T-helper 17 cell (primary cell): ENCODE data around the gene ATP8B4. TPM values are rescaled to one million over a fixed set of nuclear protein-coding genes. Genes with fewer than 3 reads are reported as not detected.

ENCODE experiments used
- ATAC-seq: fragments of 150-1000 bp; cut with Tn5 transposase; 2 replicates; pipeline ENCODE4 v1.10.0; 2021; ENCODE audit warnings: mild to moderate bottlenecking, moderate library complexity
- DNase-seq, 3 donors: peaks; one replicate each; pipeline versions ENCODE4 v3.0.0 to v3.0.0-alpha.2; 2020 to 2021
- H3K9me3 ChIP-seq: one replicate; pipeline ENCODE4 v1.7.0; 2013; ENCODE audit warnings: low read length, mild to moderate bottlenecking; ENCODE audit not compliant: control insufficient read depth, poor library complexity, severe bottlenecking
- H3K27ac Mint-ChIP-seq: one replicate; pipeline ENCODE4 v1.8.0; 2022; ENCODE audit warnings: mild to moderate bottlenecking, moderate library complexity, mixed read lengths
- H3K27me3 Mint-ChIP-seq: one replicate; pipeline ENCODE4 v1.8.0; 2022; ENCODE audit warnings: mixed read lengths
- H3K36me3 Mint-ChIP-seq: one replicate; pipeline ENCODE4 v1.8.0; 2022; ENCODE audit warnings: low read depth, mixed read lengths
- H3K4me1 Mint-ChIP-seq: one replicate; pipeline ENCODE4 v1.8.0; 2022; ENCODE audit warnings: mild to moderate bottlenecking, mixed read lengths
- H3K4me3 Mint-ChIP-seq: one replicate; pipeline ENCODE4 v1.8.0; 2022; ENCODE audit warnings: mild to moderate bottlenecking, moderate library complexity, mixed read lengths
- total RNA-seq, 4 donors: library from RNA in 2 of 4; stranded (reverse) in 2 of 4; gene quantifications; one replicate each; pipeline ENCODE4 v1.2.3 and lab custom pipeline; 2022 to 2026

ATP8B4 gene
- total RNA-seq, 2 donors from 2014 or later, result 0.86 to 1.1 TPM

DNA sequence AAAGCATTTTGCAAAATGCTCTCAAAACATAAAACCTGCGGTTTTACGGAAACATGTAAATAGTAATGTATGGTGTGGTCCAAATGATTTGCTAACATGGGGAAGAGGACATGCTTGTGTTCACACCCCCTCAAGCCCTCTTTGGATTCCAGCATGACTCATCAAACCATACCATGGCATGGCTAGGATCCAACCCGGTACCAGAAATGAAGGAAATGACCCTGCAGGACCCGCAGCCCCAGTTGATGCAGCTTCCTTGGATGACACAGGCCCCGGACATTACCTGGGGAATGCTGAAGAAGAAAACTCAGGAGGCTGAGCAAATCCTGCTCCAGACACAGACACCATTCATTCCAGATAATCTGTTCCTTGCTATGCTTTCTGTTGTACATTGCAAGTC, 275.3 kb downstream of the ATP8B4 start:
- peaks cover 5% of the 10 kb centered on the region for H3K27me3 Mint-ChIP-seq
- ATAC-seq, result no peak
- no peaks in the 10 kb centered on the region for H3K36me3 Mint-ChIP-seq
- no peaks in the 10 kb centered on the region for H3K4me1 Mint-ChIP-seq
- H3K4me3 Mint-ChIP-seq, result no peak overlapping the region
- DNase-seq, result no peak
- no peaks in the 10 kb centered on the region for H3K9me3 ChIP-seq
- H3K27ac Mint-ChIP-seq, result no peak overlapping the region

DNA sequence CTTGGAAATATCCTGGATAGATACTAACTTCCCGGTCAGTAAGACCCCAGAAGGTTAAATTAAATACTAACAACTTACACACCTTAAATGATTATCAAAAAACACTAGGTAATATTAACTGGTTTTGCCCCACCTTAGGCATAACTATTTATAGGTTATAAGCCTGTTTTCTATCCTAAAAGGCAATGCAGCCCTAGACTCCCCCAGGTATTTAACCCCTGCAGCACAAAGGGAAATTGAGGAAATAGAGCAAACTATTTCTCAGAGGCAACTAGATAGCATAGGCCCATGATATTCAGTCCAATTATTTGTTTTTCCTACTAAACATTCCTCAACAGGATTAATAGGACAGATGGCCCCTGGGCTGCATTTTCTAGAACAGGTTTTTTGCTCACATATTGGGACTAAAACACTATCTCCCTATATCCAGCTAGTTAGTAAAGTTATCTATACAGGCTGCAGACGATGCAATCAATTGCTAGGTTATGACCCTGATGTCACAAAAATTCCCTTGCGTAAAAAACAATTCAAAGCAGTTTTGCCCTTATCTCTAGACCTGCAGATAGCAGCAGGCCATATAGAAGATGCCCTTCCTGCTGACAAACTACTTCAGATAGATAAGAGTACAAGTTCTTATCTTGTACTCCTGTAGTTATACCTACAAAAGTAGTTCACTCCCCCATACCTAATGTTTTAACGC, 276.9 kb downstream of the ATP8B4 start:
- no peak overlapping the region for H3K27ac Mint-ChIP-seq
- H3K9me3 ChIP-seq, result no peaks in the 10 kb centered on the region
- no peaks in the 10 kb centered on the region for H3K36me3 Mint-ChIP-seq
- H3K27me3 Mint-ChIP-seq, result peaks cover 5% of the 10 kb centered on the region
- no peak overlapping the region for H3K4me3 Mint-ChIP-seq
- no peaks in the 10 kb centered on the region for H3K4me1 Mint-ChIP-seq
- ATAC-seq, result no peak
- no peak for DNase-seq

DNA sequence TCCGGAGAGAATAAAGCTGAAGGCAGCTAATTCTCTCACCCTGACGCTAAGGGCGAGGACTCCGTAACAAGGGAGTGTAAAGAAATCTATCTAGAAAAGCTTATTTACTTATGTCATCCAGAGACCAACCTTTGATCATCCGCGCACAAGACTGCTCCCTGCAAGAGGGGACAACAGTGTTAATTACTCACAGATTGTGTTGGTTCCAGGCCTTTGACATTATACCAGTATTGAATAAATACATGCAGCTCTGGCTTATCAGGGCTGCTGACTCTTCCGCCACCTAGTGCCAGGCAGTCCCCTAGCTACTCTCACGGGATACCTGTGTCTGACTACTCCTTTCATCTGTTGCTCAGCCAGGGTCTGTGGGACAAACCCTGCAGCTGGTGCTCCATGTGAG, 286.5 kb downstream of the ATP8B4 start:
- H3K36me3 Mint-ChIP-seq, result no peaks in the 10 kb centered on the region
- H3K4me1 Mint-ChIP-seq, result no peaks in the 10 kb centered on the region
- no peak overlapping the region for H3K27ac Mint-ChIP-seq
- no peak overlapping the region for H3K4me3 Mint-ChIP-seq
- no peaks in the 10 kb centered on the region for H3K9me3 ChIP-seq
- ATAC-seq, result no peak
- no peak for DNase-seq
- no peaks in the 10 kb centered on the region for H3K27me3 Mint-ChIP-seq

DNA sequence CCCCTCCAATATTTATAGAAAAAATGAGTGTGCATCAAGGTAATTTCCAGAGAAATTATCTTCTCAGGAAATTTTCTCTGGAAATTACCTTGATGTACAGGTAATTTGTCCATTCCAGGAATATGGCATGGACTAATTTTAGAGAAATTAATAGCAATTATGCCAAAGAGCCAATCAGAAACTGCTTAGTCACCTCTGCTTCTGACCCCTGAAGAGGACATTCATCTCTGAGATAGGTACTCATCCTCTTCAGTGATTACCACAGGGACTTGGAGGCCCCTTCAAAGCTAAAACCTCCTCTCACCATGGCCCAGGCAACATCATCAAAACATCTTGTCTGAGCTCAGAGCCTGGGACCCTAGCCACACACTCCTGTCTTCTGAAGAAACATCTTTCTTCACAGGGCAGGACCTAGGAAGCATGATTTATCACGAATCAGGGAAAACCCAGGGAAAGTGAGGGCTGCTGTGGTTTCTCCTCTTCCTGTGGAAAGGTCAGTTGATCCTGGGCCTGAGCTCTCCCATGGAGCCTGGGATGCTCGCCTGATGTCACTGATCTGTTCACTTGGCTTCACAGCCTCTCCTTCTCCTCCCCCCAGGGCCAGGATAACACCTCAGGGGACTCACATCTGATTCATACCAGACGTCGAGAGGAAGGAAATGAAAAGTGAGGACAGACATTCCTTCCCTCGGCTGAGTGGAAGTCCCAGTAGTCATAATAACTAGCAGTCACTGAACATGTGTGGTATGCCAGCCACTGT, 287.6 kb downstream of the ATP8B4 start:
- Mint-ChIP-seq H3K27me3 (no peaks in the 10 kb centered on the region), H3K27ac (no peak overlapping the region), H3K4me3 (no peak overlapping the region), H3K4me1 (no peaks in the 10 kb centered on the region), H3K36me3 (no peaks in the 10 kb centered on the region)
- H3K9me3 ChIP-seq, result no peaks in the 10 kb centered on the region
- DNase-seq, result no peak
- no peak for ATAC-seq

DNA sequence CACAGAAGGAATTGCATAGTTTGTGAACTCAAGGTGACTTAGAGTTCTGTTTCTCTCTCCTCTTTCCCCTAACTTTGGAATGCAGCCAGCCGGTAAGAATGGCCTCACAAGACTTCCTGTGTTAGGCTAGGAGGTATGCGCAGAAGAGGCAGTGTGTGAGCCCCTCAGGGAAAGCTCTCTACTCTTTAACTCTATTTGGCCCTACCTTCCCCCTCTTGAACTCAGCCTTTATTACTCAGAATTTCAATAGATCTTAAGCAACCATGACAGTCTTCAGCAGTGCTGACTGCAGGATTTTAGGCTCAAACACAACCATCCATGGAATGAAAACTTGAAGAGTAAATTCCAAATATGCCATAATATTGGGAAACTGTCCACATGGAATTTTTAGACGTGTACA, 288.6 kb downstream of the ATP8B4 start:
- no peaks in the 10 kb centered on the region for H3K4me1 Mint-ChIP-seq
- ATAC-seq (no peak), DNase-seq (no peak)
- H3K9me3 ChIP-seq, result no peaks in the 10 kb centered on the region
- H3K27ac Mint-ChIP-seq, result no peak overlapping the region
- no peaks in the 10 kb centered on the region for H3K27me3 Mint-ChIP-seq
- no peaks in the 10 kb centered on the region for H3K36me3 Mint-ChIP-seq
- H3K4me3 Mint-ChIP-seq, result no peak overlapping the region

DNA sequence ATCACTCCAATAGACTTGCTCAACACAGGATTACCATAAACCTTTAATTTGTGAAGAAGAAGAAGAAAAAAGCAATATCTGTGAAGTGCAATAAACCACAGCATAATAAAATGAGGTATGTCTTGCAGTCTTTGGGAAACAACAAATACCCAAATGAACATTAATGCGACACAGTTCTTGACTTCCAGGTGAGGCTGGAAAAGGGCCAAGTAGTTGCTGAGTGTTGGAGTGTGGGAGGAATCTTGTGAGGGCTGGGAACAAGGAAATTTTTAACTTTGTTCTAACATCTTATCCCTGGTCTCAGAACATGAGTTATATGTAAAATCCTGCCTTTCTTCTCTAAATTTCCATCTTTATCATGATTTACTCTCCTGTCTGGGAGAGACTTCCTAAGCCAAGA, 291.7 kb downstream of the ATP8B4 start:
- H3K27ac Mint-ChIP-seq, result no peak overlapping the region
- no peak for ATAC-seq
- H3K4me1 Mint-ChIP-seq, result no peaks in the 10 kb centered on the region
- no peaks in the 10 kb centered on the region for H3K36me3 Mint-ChIP-seq
- DNase-seq, result no peak
- no peak overlapping the region for H3K4me3 Mint-ChIP-seq
- no peaks in the 10 kb centered on the region for H3K9me3 ChIP-seq
- H3K27me3 Mint-ChIP-seq, result no peaks in the 10 kb centered on the region

DNA sequence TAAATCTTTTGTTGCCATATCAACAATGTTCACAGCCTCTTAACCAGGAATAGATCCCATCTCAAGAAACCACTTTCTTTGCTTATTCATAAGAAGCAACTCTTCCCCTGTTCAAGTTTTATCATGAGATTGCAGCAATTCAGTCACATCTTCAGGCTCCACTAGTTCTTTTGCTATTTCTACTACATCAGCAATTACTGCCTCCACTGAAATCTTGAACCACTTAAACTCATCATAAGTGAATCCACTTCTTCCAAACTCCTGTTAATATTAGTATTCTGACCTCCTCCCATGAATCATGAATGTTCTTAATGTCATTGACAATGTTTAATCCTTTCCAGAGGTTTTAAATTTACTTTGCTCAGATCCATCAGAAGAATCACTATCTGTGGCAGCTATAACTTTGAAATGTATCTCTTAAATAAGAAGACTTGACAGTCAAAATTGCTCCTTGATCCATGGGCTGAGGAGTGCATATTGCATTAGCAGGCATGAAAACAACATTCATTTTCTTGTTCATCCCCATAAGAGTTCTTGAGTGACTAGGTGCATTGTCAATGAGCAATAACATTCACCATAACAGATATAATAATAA, 292.3 kb downstream of the ATP8B4 start:
- ATAC-seq, result no peak
- H3K27ac Mint-ChIP-seq, result no peak overlapping the region
- no peaks in the 10 kb centered on the region for H3K27me3 Mint-ChIP-seq

DNA sequence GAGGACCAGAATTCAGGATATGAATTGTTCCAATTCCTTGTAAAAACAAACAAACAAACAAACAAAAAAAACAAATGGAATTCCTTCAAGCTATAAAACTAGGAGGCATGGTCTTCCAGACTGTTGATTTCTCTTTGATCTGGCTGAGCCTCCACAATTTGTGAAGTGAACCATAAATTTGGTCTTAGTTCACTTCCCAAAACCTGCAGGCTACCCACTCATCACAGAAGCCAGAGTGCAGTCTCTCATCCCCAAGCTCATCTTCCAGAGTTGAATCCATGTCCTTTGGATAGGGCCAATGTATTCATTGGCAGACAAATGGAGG, 294.3 kb downstream of the ATP8B4 start:
- Mint-ChIP-seq H3K4me3 (no peak overlapping the region), H3K36me3 (no peaks in the 10 kb centered on the region), H3K27ac (no peak overlapping the region), H3K4me1 (no peaks in the 10 kb centered on the region), H3K27me3 (no peaks in the 10 kb centered on the region)
- ATAC-seq (no peak), DNase-seq (no peak)
- H3K9me3 ChIP-seq, result no peaks in the 10 kb centered on the region

More for the DNA sequence above, 292.3 kb downstream of the ATP8B4 start:
- Mint-ChIP-seq H3K4me1 (no peaks in the 10 kb centered on the region), H3K36me3 (no peaks in the 10 kb centered on the region), H3K4me3 (no peak overlapping the region)
- no peak for DNase-seq
- no peaks in the 10 kb centered on the region for H3K9me3 ChIP-seq

DNA sequence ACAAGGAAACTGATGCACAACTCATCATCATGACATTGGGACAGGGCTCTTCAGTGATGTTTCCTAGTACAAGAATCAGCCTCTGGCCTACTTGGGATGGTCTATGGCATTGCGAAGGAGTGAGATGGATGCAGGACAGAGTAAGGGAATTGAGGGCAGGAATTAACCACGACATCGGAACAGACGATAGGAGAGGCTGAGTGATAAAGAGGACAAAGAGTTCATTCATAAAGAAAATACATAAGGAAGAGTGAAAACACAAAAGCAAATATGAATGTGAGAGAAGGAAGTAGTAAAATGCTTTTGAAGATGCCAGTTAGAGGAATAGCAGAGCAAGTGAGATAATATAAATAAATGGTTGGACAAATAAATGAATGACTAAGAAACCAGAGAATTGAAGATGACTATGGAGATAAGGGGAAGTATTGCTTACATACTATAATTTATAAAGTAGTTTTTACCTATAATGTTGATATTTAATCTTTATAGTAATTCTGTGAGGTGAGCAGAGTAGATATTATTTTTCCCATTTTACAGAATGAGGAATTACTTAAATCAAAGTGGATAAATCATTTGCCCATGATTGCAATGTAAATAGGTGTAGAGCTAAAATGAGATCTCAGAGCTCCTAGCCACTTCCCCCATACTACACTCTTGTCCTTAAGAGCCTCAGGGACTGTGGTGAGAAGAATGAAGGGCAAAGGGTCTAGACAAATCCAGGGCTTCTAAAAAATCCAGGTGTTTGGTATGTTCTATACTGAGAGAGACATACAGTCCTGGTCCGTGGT, 294.9 kb downstream of the ATP8B4 start:
- DNase-seq, result no peak
- Mint-ChIP-seq H3K27ac (no peak overlapping the region), H3K4me3 (no peak overlapping the region), H3K4me1 (no peaks in the 10 kb centered on the region), H3K27me3 (no peaks in the 10 kb centered on the region), H3K36me3 (no peaks in the 10 kb centered on the region)
- ATAC-seq, result no peak
- H3K9me3 ChIP-seq, result no peaks in the 10 kb centered on the region

DNA sequence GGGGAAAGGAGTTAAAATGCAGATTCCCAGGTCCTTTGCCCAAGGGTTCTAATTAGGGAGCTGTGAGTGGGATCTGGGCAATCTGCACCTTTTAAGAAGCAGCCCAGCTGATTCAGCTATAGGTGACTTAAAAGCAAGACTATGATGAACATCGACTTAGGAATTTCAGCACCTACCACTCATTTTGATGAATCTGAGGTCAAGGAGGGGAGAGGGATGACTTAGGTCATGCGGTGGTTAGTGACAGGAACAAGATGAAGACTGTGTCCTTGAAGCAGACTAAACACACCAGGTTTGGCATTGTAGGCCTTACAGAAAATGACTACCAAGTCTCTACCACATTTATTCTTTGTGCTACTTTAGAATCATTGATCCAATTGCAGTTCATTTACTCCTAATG, 301.9 kb downstream of the ATP8B4 start:
- ATAC-seq (no peak), DNase-seq (no peak)
- Mint-ChIP-seq H3K36me3 (no peaks in the 10 kb centered on the region), H3K27me3 (peaks cover 14% of the 10 kb centered on the region), H3K4me1 (no peaks in the 10 kb centered on the region), H3K27ac (no peak overlapping the region), H3K4me3 (no peak overlapping the region)
- H3K9me3 ChIP-seq, result no peaks in the 10 kb centered on the region

DNA sequence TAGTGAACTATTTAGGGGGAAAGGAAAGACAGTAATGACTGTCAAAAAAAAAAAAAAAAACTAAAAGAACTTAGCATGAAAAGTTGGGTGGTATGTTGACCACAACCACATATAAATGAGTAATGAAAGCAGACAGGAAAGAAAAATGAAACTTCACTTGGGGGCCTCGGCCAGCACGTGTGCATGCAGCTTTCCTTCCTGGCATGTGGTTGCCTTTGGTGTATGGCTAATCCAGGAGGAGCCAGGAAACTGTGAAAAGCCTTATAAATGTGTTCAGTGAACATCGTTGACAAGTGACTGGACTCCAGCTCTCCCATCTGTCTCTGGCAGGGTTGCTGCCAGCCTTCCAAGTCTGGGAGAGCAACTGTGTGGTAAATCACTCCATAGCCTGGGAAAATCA, 303.1 kb downstream of the ATP8B4 start:
- Mint-ChIP-seq H3K4me1 (no peaks in the 10 kb centered on the region), H3K4me3 (no peak overlapping the region), H3K36me3 (no peaks in the 10 kb centered on the region), H3K27me3 (peaks cover 14% of the 10 kb centered on the region), H3K27ac (no peak overlapping the region)
- DNase-seq (no peak), ATAC-seq (no peak)
- no peaks in the 10 kb centered on the region for H3K9me3 ChIP-seq

DNA sequence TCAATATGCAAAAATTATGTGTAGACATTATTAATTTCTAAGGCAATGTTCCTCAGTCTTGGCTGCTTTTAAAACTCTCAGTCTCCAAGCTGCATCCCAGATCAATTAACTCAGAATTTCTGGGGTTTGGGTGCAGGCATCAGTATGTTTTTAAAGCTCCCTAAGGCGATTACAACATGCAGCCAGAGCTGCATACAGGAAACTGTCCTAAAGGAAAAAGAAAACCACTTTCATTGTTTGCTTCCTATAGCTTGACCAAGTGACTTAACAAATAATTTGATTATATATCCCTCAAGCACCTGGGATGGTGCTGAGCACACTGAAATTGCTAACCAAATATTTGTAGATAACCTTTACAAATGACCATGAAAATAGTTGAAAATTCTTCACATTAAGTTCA, 303.5 kb downstream of the ATP8B4 start:
- DNase-seq (no peak), ATAC-seq (no peak)
- H3K9me3 ChIP-seq, result no peaks in the 10 kb centered on the region
- H3K27ac Mint-ChIP-seq, result no peak overlapping the region
- peaks cover 14% of the 10 kb centered on the region for H3K27me3 Mint-ChIP-seq
- H3K4me3 Mint-ChIP-seq, result no peak overlapping the region
- H3K36me3 Mint-ChIP-seq, result no peaks in the 10 kb centered on the region
- no peaks in the 10 kb centered on the region for H3K4me1 Mint-ChIP-seq

DNA sequence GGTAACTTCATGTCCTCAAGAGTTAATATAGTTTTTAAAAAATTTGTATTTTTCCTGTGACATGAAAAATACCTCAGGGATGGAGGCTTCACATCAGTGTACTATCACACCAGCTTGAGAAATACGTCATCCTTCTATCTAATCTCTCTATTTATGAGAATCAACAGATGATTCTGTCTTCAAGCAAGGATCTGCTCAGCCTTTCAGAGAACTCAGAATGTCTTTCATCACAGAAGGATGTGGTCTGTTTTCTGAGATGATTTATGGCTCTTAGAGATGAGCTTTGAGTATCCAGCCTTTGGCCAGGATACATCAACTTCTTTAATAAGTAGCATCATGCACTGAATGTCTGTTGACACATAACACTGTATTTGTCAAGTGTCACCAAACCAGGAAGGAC, 304.3 kb downstream of the ATP8B4 start:
- DNase-seq (no peak), ATAC-seq (no peak)
- no peaks in the 10 kb centered on the region for H3K4me1 Mint-ChIP-seq
- no peaks in the 10 kb centered on the region for H3K9me3 ChIP-seq
- no peaks in the 10 kb centered on the region for H3K36me3 Mint-ChIP-seq
- peaks cover 14% of the 10 kb centered on the region for H3K27me3 Mint-ChIP-seq
- H3K4me3 Mint-ChIP-seq, result no peak overlapping the region
- H3K27ac Mint-ChIP-seq, result no peak overlapping the region
